Spleen (tissue), 11 donors: ENCODE data around the gene RPL38. TPM values are rescaled to one million over a fixed set of nuclear protein-coding genes. Genes with fewer than 3 reads are reported as not detected.

Source experiments
- DNase-seq: peaks from one replicate; pipeline ENCODE4 v3.0.0-alpha.2; 2020
- H3K27ac ChIP-seq, 8 donors: fragments of 200-600 bp; sonication (generic) in 7 of 8; 1 replicate in 4 of 8; 2 replicates in 4 of 8; pipeline versions ENCODE4 v1.5.0 to v1.8.0; 2016 to 2021; ENCODE audit warnings: inconsistent platforms in 4 of 8, mild to moderate bottlenecking in 4 of 8, moderate library complexity in 1 of 8
- H3K27me3 ChIP-seq, 7 donors: fragments of 200-600 bp; sonication (generic) in 6 of 7; replicated peaks in 1 of 7; 1 replicate in 4 of 7; 2 replicates in 3 of 7; pipeline versions ENCODE4 v1.5.0 to v1.8.0; 2016 to 2021; ENCODE audit warnings: inconsistent platforms in 3 of 7, mild to moderate bottlenecking in 1 of 7
- H3K36me3 ChIP-seq, 6 donors: fragments of 200-600 bp; sonication (generic) in 5 of 6; 1 replicate in 4 of 6; 2 replicates in 2 of 6; pipeline versions ENCODE4 v1.5.0 to v1.8.0; 2016 to 2021; ENCODE audit warnings: inconsistent platforms in 2 of 6
- H3K4me1 ChIP-seq, 6 donors: fragments of 200-600 bp; sonication (generic) in 5 of 6; 1 replicate in 3 of 6; 2 replicates in 3 of 6; pipeline versions ENCODE4 v1.5.0 to v1.8.0; 2016 to 2021; ENCODE audit warnings: inconsistent platforms in 3 of 6
- H3K4me3 ChIP-seq, 8 donors: fragments of 200-600 bp; sonication (generic) in 7 of 8; 1 replicate in 4 of 8; 2 replicates in 4 of 8; pipeline versions ENCODE4 v1.5.0 to v1.8.0; 2016 to 2021; ENCODE audit warnings: inconsistent platforms in 4 of 8, mild to moderate bottlenecking in 4 of 8, moderate library complexity in 2 of 8
- H3K9me3 ChIP-seq, 8 donors: fragments of 200-600 bp; sonication (generic) in 7 of 8; 1 replicate in 4 of 8; 2 replicates in 4 of 8; pipeline versions ENCODE4 v1.5.0 to v1.8.0; 2016 to 2021; ENCODE audit warnings: inconsistent platforms in 4 of 8
- CTCF ChIP-seq, 11 experiments: fragments of 200-600 bp in 7 of 11; fragments of 450-650 bp in 4 of 11; sonication (generic) in 4 of 11; IDR thresholded peaks in 8 of 11; conservative IDR thresholded peaks in 3 of 11; 1 replicate in 7 of 11; 2 replicates in 4 of 11; pipeline versions ENCODE4 v1.4.0 to v1.8.0; 2016 to 2021; ENCODE audit warnings: antibody characterized with exemption in 11 of 11, inconsistent platforms in 4 of 11, mild to moderate bottlenecking in 1 of 11
- POLR2A ChIP-seq, 3 donors: fragments of 450-650 bp; IDR thresholded peaks; one replicate each; pipeline ENCODE4 v1.5.1; 2017; ENCODE audit warnings: antibody characterized with exemption in 3 of 3, mild to moderate bottlenecking in 1 of 3
- POLR2AphosphoS5 ChIP-seq, 3 donors: sonication (generic); formaldehyde crosslinking; IDR thresholded peaks; one replicate each; pipeline ENCODE4 v1.5.1; 2017; ENCODE audit warnings: antibody characterized with exemption in 3 of 3
- WGBS, 5 donors: extraction: QIAGEN DNeasy Blood & Tissue Kit in 3 of 5; methylation state at CpG; one replicate each; pipeline versions ENCODE4 v1.1.5 to v1.1.7; 2013 to 2018; 5-methylcytosine and 5-hydroxymethylcytosine counted together
- intact Hi-C: fragments of 100-400 bp; cut with DNase I; formaldehyde crosslinking; loops from one replicate; pipeline ENCODE4 v1.15.0; 2023; ENCODE audit warnings: low total_unique reads
- polyA plus RNA-seq, 3 donors: library from polyadenylated mRNA; stranded (reverse); fragments of 200-250 nt; gene quantifications; one replicate each; pipeline ENCODE4 v1.2.1, GENCODE V29; 2013
- total RNA-seq, 7 donors: library from RNA; depleted of rRNA in 3 of 7; stranded (reverse); fragments of >200 nt in 3 of 7; fragmentation: NEBNext Ultra II Directional in 4 of 7; extraction: Animal tissue kit (Norgen Biotek cat#: 25700) in 4 of 7; gene quantifications; one replicate each; pipeline versions ENCODE4 v1.1.0 to v1.2.1, GENCODE V29; 2016 to 2021
- donor health status: healthy with polysubstance abuse.
- donor health status: DM: no; HTN: no; CAD: no; lungs with moderate emphysema.
- donor health status: DM: no; HTN: no; CAD: no.
- donor health status: Bipolar disorder and iron deficiency.
- donor health status: healthy.
- donor health status: DM: no; HTN: no; CAD: no.
- donor health status: DM: yes; HTN: yes; CAD: no.

The RPL38 gene
- total and polyA plus RNA-seq, 10 donors: 311 to 3,463 (median 896) TPM

DNA sequence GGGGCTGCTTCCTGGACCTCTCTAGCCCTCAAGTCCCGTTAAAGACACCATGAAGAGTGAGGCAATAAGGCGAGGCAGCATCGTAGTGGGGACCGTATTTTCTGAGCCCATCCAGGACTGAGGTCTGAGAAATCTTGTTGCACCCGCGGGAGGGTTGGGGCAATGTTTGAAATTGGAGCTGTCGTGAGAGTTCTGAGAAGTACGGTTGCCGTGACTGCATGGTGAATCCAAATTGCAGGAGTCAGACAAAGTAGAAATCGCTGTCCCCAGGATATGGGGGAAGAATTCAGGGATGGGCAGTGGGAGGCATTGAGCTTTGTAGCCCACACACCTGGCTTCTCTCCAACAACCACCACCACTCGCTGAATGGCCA lies 42.0 kb upstream of the RPL38 start:
- peaks cover 0 to 5% (median 0%) of the 10 kb centered on the region in 6 donors for H3K4me1 ChIP-seq
- DNase-seq: no peak
- H3K27me3 ChIP-seq: peaks cover 0 to 46% (median 4%) of the 10 kb centered on the region in 7 donors
- TF ChIP-seq POLR2A (IDR thresholded peaks at IDR 0.05) (no peak), CTCF (IDR thresholded peaks at IDR 0.05 in 8 of 11, conservative IDR thresholded peaks at IDR 0.05 in 3 of 11) (no peak), POLR2AphosphoS5 (IDR thresholded peaks at IDR 0.05) (no peak)
- H3K4me3 ChIP-seq: no peak overlapping the region
- 71 to 77% (median 76%) methylated on average over 11 of the region's 11 CpGs for WGBS, 5 donors
- intact Hi-C loops: no loop called here
- no peak overlapping the region for H3K27ac ChIP-seq
- H3K36me3 ChIP-seq: no peaks in the 10 kb centered on the region
- H3K9me3 ChIP-seq: no peaks in the 10 kb centered on the region

GRCh38 chr17:74163271-74163821 lies 40.1 kb upstream of the RPL38 start:
- WGBS, 5 donors: 46 to 52% (median 49%) methylated on average over 11 of the region's 11 CpGs
- H3K27ac ChIP-seq: no peak overlapping the region

DNA sequence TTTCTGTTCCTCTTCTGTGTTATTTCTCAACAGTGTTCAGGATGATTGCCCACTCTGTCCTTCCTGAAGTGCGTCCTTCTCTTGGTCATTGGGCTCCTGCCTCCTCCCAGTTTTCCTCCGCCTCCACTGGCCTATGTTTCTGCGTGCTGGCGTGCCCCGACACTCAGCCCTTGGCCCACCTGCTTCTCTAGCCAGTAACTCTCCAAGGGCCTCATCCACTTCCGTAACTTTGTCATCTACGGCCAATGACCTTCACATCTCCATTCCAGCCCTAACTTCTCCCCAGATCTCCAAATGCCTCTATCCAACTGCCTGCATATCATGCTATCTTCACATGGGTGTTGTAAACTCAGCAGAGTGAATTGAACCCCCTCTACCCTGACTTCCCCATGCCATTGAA lies 39.6 kb upstream of the RPL38 start:
- Histone ChIP-seq H3K27me3 (peaks cover 0 to 56% (median 4%) of the 10 kb centered on the region in 7 donors), H3K36me3 (no peaks in the 10 kb centered on the region), H3K9me3 (no peaks in the 10 kb centered on the region), H3K27ac (no peak overlapping the region), H3K4me3 (no peak overlapping the region), H3K4me1 (peaks cover 0 to 5% (median 0%) of the 10 kb centered on the region in 6 donors)
- DNase-seq: no peak
- WGBS, 5 donors: 68 to 81% (median 73%) methylated on average over 7 of the region's 7 CpGs
- intact Hi-C loops: no loop called here
- TF ChIP-seq POLR2AphosphoS5 (IDR thresholded peaks at IDR 0.05): no peak
- TF ChIP-seq POLR2A (IDR thresholded peaks at IDR 0.05): no peak
- no peak for TF ChIP-seq CTCF (IDR thresholded peaks at IDR 0.05 in 8 of 11, conservative IDR thresholded peaks at IDR 0.05 in 3 of 11)

More at GRCh38 chr17:74163271-74163821, 40.1 kb upstream of the RPL38 start:
- H3K36me3 ChIP-seq: no peaks in the 10 kb centered on the region
- intact Hi-C loops: no loop called here
- no peak for DNase-seq
- peaks cover 0 to 5% (median 0%) of the 10 kb centered on the region in 6 donors for H3K4me1 ChIP-seq
- H3K4me3 ChIP-seq: no peak overlapping the region
- H3K27me3 ChIP-seq: peaks cover 0 to 51% (median 4%) of the 10 kb centered on the region in 7 donors
- H3K9me3 ChIP-seq: no peaks in the 10 kb centered on the region
- TF ChIP-seq POLR2A (IDR thresholded peaks at IDR 0.05): no peak
- no peak for TF ChIP-seq CTCF (IDR thresholded peaks at IDR 0.05 in 8 of 11, conservative IDR thresholded peaks at IDR 0.05 in 3 of 11)
- TF ChIP-seq POLR2AphosphoS5 (IDR thresholded peaks at IDR 0.05): no peak

- TF ChIP-seq POLR2A (IDR thresholded peaks at IDR 0.05): no peak
- TF ChIP-seq POLR2AphosphoS5 (IDR thresholded peaks at IDR 0.05): no peak
- TF ChIP-seq CTCF (IDR thresholded peaks at IDR 0.05 in 8 of 11, conservative IDR thresholded peaks at IDR 0.05 in 3 of 11): no peak
- peaks cover 0 to 55% (median 4%) of the 10 kb centered on the region in 7 donors for H3K27me3 ChIP-seq
- H3K9me3 ChIP-seq: no peaks in the 10 kb centered on the region
- intact Hi-C loops: no loop called here
- no peak overlapping the region for H3K27ac ChIP-seq
- DNase-seq: no peak
- no peak overlapping the region for H3K4me3 ChIP-seq
- WGBS, 5 donors: 83 to 93% (median 89%) methylated on average over 9 of the region's 9 CpGs
- peaks cover 0 to 5% (median 0%) of the 10 kb centered on the region in 6 donors for H3K4me1 ChIP-seq
- H3K36me3 ChIP-seq: no peaks in the 10 kb centered on the region
These were observed 38.9 kb upstream of the RPL38 start for GRCh38 chr17:74164446-74165045.
